ENCODE data around the gene CDC73.

DNA sequence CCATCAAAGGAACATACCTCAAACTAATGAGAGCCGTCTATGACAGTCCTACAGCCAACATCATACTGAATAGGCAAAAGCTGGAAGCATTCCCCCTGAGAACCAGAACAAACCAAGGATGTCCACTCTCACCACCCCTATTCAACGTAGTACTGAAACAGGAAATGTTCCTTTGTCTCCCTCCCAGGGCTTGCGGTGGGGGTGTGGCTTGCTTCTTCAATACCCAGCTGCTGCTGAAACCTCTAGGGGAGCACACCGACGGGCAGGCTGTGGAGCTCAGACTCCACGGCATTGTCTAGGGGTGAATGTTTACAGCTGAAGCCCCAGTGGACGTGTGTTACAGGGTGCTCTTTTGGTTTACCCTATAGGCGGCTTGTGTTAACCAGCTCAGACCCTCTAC, 95.1 kb downstream of the CDC73 start:
- TF ChIP-seq POLR2AphosphoS5 (IDR thresholded peaks at IDR 0.05; ENCODE audit: low read depth, low read length) (no peak), POLR2A (IDR thresholded peaks at IDR 0.05; ENCODE audit: low read depth, low read length) (no peak), TAF1 (IDR thresholded peaks at IDR 0.05; ENCODE audit: low read depth, low read length) (no peak), SPI1 (IDR thresholded peaks at IDR 0.05; ENCODE audit: low read depth, low read length) (no peak), PAX5 (IDR thresholded peaks at IDR 0.05; ENCODE audit: insufficient read depth, low read length, severe bottlenecking) (no peak), POU2F2 (IDR thresholded peaks at IDR 0.05; ENCODE audit: low read depth, low read length) (no peak)
